HTR-8/SVneo (cell line): ENCODE measurements around the gene SLC24A3.
A peak's percentile ranks its signal among the peaks of the same experiment; 100 is the strongest.

Experiments
- DNase-seq: peaks from one replicate; pipeline ENCODE4 v3.0.0; 2011; ENCODE audit warnings: low spot score, mixed read lengths; ENCODE audit not compliant: insufficient read length
- FAIRE-seq: peaks from 2 replicates; lab custom pipeline; 2011; peaks lifted over from hg19 to GRCh38; lab: Jason Lieb, UNC

SLC24A3 gene

GRCh38 chr20:19411811-19412210 lies 199.4 kb downstream of the SLC24A3 start:
- FAIRE-seq (no peak), DNase-seq (no peak)

- DNase-seq (no peak), FAIRE-seq (no peak)
Observed at GRCh38 chr20:19412254-19412653, 199.8 kb downstream of the SLC24A3 start.

GRCh38 chr20:19414600-19414999 lies 202.2 kb downstream of the SLC24A3 start:
- DNase-seq (no peak), FAIRE-seq (no peak)

GRCh38 chr20:19415786-19416185 lies 203.3 kb downstream of the SLC24A3 start:
- FAIRE-seq (no peak), DNase-seq (no peak)

- DNase-seq (no peak), FAIRE-seq (no peak)
Observed at GRCh38 chr20:19416627-19417026, 204.2 kb downstream of the SLC24A3 start.

GRCh38 chr20:19419396-19419795 lies 207.0 kb downstream of the SLC24A3 start:
- FAIRE-seq (no peak), DNase-seq (no peak)

GRCh38 chr20:19423097-19423899 lies 210.9 kb downstream of the SLC24A3 start:
- DNase-seq = no peak
- FAIRE-seq = no peak

GRCh38 chr20:19423900-19424620 lies 211.6 kb downstream of the SLC24A3 start:
- FAIRE-seq (no peak), DNase-seq (no peak)

- no peak for FAIRE-seq
- DNase-seq = no peak
Observed at GRCh38 chr20:19426356-19426755, 213.9 kb downstream of the SLC24A3 start.

- DNase-seq (no peak), FAIRE-seq (no peak)
Observed at GRCh38 chr20:19427480-19427879, 215.0 kb downstream of the SLC24A3 start.

- DNase-seq = no peak
- no peak for FAIRE-seq
Observed at GRCh38 chr20:19427913-19428312, 215.5 kb downstream of the SLC24A3 start.

GRCh38 chr20:19428324-19428723 lies 215.9 kb downstream of the SLC24A3 start:
- FAIRE-seq (no peak), DNase-seq (no peak)

- no peak for DNase-seq
- FAIRE-seq = no peak
Observed at GRCh38 chr20:19429538-19429937, 217.1 kb downstream of the SLC24A3 start.

- peak; percentile 26 for FAIRE-seq
Observed at GRCh38 chr20:19430641-19431315, 218.3 kb downstream of the SLC24A3 start.

GRCh38 chr20:19431316-19431700 lies 218.9 kb downstream of the SLC24A3 start:
- FAIRE-seq (no peak), DNase-seq (no peak)

More at GRCh38 chr20:19430641-19431315, 218.3 kb downstream of the SLC24A3 start:
- DNase-seq = no peak

- FAIRE-seq (no peak), DNase-seq (no peak)
Observed at GRCh38 chr20:19431906-19432305, 219.5 kb downstream of the SLC24A3 start.

GRCh38 chr20:19433371-19434350 lies 221.2 kb downstream of the SLC24A3 start:
- no peak for FAIRE-seq

GRCh38 chr20:19435316-19435715 lies 222.9 kb downstream of the SLC24A3 start:
- FAIRE-seq = no peak

More at GRCh38 chr20:19433371-19434350, 221.2 kb downstream of the SLC24A3 start:
- DNase-seq = no peak

GRCh38 chr20:19435821-19436220 lies 223.4 kb downstream of the SLC24A3 start:
- FAIRE-seq = no peak
- DNase-seq = no peak

More at GRCh38 chr20:19435316-19435715, 222.9 kb downstream of the SLC24A3 start:
- no peak for DNase-seq

- DNase-seq (no peak), FAIRE-seq (no peak)
Observed at GRCh38 chr20:19438488-19438887, 226.0 kb downstream of the SLC24A3 start.
